ENCODE results near the gene CD300C. TPM values are rescaled to one million over a fixed set of nuclear protein-coding genes. Genes with fewer than 3 reads are reported as not detected.
"Not testable (repeated sequence)": the region's sequence is repeated elsewhere in the genome, so short reads cannot be mapped to it uniquely, and the experiment has no call there.

The CD300C gene
- total RNA-seq, 1 donor from 2014 or later, result 0.06 TPM

DNA sequence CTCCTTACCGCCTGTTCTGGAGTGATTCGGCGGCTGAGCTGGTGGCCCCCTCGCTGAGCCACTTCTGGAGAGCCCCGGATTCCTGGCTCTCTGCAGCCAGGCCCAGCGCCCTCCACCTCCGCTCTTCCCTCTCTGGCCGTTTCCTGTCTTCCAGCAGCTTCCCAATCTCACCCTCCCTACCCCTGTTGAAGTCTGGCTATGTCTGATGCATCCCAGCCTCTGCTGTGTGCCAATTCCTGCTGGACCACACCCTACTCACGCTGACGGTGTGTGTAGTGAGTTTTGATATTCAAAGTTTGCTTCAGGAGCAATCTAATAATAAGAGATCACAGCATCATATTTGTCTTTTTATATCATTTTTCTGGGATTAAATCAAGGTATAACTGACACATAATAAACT is 36.7 kb upstream of the CD300C start:
- DNase-seq (ENCODE audit: low read depth), result no peak
- H3K4me3 ChIP-seq (ENCODE audit: low read depth, low read length), result no peak overlapping the region
- TF ChIP-seq, protein P1, sequence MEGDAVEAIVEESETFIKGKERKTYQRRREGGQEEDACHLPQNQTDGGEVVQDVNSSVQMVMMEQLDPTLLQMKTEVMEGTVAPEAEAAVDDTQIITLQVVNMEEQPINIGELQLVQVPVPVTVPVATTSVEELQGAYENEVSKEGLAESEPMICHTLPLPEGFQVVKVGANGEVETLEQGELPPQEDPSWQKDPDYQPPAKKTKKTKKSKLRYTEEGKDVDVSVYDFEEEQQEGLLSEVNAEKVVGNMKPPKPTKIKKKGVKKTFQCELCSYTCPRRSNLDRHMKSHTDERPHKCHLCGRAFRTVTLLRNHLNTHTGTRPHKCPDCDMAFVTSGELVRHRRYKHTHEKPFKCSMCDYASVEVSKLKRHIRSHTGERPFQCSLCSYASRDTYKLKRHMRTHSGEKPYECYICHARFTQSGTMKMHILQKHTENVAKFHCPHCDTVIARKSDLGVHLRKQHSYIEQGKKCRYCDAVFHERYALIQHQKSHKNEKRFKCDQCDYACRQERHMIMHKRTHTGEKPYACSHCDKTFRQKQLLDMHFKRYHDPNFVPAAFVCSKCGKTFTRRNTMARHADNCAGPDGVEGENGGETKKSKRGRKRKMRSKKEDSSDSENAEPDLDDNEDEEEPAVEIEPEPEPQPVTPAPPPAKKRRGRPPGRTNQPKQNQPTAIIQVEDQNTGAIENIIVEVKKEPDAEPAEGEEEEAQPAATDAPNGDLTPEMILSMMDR (conservative IDR thresholded peaks at IDR 0.05; ENCODE audit: low read depth, low read length), result no peak

DNA sequence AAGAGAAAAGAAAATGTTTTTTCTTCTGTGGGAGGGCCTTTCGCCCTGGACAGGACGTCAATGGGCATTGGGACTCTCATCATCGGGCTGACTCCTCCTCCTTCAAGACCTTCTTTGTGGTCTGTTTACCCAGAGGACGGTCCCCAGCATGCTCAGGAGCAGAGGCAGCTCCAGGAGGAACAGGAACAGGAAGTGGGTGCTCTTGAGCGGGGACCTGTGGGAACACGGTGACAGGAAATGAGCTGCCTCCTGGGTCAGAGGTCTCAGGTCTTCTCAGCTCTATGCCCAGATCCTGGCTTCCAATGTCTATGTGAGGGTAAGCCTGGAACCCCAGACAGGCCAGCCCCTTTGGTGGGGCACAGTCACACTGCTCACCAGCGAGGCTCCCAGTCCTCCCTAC is 34.0 kb upstream of the CD300C start:
- no peak overlapping the region for H3K4me3 ChIP-seq (ENCODE audit: low read depth, low read length)
- TF ChIP-seq, protein P1 (conservative IDR thresholded peaks at IDR 0.05; ENCODE audit: low read depth, low read length), result no peak
- DNase-seq (ENCODE audit: low read depth), result no peak

DNA sequence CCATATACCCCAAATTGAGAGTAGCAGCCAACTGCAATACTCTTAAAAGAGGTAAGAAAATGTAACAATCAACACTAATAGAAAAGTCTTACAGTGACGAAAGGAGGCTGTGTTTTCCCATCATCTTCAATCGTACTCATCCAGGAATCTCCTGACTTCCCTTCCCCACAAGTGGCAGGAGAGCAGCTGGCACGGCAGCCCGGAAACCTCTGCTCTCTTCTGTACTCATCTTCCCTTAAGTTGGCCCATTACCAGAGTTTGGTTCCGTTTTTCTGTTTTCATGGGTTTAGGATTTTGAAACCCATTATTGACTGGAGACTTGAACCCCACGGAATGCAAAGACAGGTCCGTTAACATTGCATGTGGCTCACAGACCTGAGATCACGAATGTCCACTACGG is 33.1 kb upstream of the CD300C start:
- no peak for DNase-seq (ENCODE audit: low read depth)
- TF ChIP-seq, protein P1 (conservative IDR thresholded peaks at IDR 0.05; ENCODE audit: low read depth, low read length), result no peak
- no peak overlapping the region for H3K4me3 ChIP-seq (ENCODE audit: low read depth, low read length)

DNA sequence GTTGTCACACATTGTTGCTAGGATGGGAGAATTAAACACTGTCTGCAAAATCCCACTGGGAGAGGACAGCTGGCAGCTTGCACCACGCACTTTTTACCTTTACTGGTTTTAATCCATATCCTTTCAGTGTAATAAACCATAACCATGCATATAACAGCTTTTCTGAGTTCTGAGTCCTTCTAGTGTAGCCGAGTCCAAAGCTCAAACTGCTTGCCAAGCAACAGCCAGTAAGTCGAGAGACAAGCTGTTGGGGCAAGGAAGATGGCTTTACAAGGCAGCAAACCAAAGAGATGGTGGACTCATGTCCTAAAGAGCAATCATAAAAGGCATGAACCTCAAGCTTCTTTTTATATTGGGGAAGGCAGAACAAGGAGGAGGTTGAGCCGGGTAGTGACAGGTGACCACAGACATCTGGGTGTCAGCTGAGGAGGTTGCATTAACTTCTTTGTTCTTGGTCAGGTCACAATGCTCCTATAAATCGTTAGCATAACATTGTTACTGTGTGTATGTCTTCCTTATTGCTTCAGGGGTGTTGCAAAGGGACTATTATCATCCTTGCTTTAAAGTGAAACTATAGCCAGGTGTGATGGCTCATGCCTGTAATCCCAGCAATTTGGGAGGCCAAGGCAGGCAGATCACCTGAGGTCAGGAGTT is 28.7 kb upstream of the CD300C start:
- no peak overlapping the region for H3K4me3 ChIP-seq (ENCODE audit: low read depth, low read length)
- DNase-seq (ENCODE audit: low read depth), result no peak
- TF ChIP-seq, protein P1 (conservative IDR thresholded peaks at IDR 0.05; ENCODE audit: low read depth, low read length), result no peak

DNA sequence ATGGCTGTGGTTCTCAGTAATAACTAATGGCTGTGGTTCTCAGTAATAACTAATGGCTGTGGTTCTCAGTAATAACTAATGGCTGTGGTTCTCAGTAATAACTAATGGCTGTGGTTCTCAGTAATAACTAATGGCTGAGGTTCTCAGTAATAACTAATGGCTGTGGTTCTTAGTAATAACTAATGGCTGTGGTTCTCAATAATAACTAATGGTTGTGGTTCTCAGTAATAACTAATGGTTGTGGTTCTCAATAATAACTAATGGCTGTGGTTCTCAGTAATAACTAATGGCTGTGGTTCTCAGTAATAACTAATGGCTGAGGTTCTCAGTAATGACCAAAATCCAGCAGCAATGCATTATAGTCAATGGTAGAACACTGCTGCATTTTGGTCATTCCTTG is 27.7 kb upstream of the CD300C start:
- not testable (repeated sequence) for H3K4me3 ChIP-seq (ENCODE audit: low read depth, low read length); DNase-seq (ENCODE audit: low read depth)

DNA sequence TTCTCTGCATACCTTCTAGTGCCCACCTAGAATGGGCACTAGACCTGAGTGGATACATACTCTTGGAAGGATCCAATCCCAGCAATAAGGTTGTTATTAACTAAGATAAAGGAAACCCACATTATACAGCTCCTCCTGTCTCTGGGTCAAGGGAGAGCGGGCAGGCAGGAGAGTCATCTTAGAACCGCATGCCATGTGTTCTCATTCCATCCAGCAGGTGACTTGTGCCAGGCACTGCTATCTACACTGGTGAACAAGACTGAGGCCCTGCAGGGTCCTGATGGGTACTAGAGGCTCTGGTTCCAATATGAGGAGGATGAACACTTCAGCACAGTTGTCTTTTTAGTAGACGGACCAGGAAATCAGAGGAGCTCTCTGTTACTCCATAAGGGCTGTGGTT is 27.3 kb upstream of the CD300C start:
- TF ChIP-seq, protein P1 (conservative IDR thresholded peaks at IDR 0.05; ENCODE audit: low read depth, low read length), result peak; percentile 20
- no peak for DNase-seq (ENCODE audit: low read depth)
- H3K4me3 ChIP-seq (ENCODE audit: low read depth, low read length), result no peak overlapping the region

DNA sequence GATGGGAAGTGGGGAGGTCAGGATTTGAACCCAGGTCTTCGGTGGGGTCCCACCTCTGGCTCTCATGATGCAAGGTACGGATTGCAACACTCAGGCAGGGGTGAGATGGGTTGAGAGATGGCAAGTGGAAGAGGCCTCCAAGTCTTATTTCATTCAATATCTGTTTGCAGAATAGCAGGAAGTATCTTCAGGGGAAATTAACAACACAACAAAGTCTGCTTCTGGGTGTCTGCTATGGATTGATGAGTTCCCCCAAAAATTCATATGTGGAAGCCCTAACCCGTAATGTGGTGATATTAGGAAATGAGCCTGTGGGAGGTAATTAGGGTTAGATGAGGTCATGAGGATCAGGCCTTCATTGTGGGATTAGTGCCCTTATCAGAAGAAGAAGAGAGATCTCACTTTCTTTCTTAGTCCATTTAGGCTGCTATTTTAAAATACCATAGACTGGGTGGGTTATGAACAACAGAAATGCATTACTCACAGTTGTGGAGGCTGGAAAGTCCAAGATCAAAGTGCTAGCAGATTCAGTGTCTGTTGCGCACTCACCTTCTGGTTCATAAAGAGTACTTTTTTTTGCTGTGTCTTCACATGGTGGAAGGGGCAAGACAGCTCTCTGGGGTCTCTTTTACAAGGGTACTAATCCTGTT is 25.8 kb upstream of the CD300C start:
- H3K4me3 ChIP-seq (ENCODE audit: low read depth, low read length), result no peak overlapping the region
- DNase-seq (ENCODE audit: low read depth), result no peak
- TF ChIP-seq, protein P1 (conservative IDR thresholded peaks at IDR 0.05; ENCODE audit: low read depth, low read length), result no peak
